ENCODE results near the gene DDX60. TPM values are rescaled to one million over a fixed set of nuclear protein-coding genes. Genes with fewer than 3 reads are reported as not detected.
"Not testable (repeated sequence)": the region's sequence is repeated elsewhere in the genome, so short reads cannot be mapped to it uniquely, and the experiment has no call there.

Gene DDX60
- total and polyA plus RNA-seq, 3 experiments from 2014 or later: 4.9 to 26.7 (median 6.3) TPM

- Histone ChIP-seq H3K4me1 (ENCODE audit: insufficient read depth, low read length) (no peaks in the 10 kb centered on the region), H3K36me3 (ENCODE audit: insufficient read depth, low read length) (no peaks in the 10 kb centered on the region), H3K9me3 (ENCODE audit: low read length) (no peaks in the 10 kb centered on the region), H3K27me3 (ENCODE audit: insufficient read depth, low read length, poor library complexity, severe bottlenecking) (no peaks in the 10 kb centered on the region), H3K27ac (ENCODE audit: low read depth, low read length) (no peak overlapping the region), H3K4me3 (ENCODE audit: low read length) (no peak overlapping the region)
- H3K4me1 Mint-ChIP-seq: no peaks in the 10 kb centered on the region
- H3K36me3 Mint-ChIP-seq: peaks cover 0 to 10% (median 0%) of the 10 kb centered on the region in 3 donors
- H3K27me3 Mint-ChIP-seq: no peaks in the 10 kb centered on the region
- CTCF ChIA-PET: no interaction called here
- H3K27ac Mint-ChIP-seq: no peak overlapping the region
- H3K9me3 Mint-ChIP-seq: peaks cover 6 to 9% (median 8%) of the 10 kb centered on the region in 5 donors
- POLR2A ChIA-PET: no interaction called here
- no peak overlapping the region for H3K4me3 Mint-ChIP-seq
- DNase-seq: no peak
These were observed 18.4 kb upstream of the DDX60 start for GRCh38 chr4:168336837-168337549.

- Mint-ChIP-seq H3K27me3 (peaks cover 0 to 3% of the 10 kb centered on the region in 2 donors), H3K36me3 (peaks cover 0 to 1% (median 0%) of the 10 kb centered on the region in 3 donors), H3K4me3 (no peak overlapping the region), H3K9me3 (peaks cover 0 to 3% (median 0%) of the 10 kb centered on the region in 5 donors), H3K4me1 (no peaks in the 10 kb centered on the region), H3K27ac (no peak overlapping the region)
- H3K4me1 ChIP-seq (ENCODE audit: insufficient read depth, low read length): no peaks in the 10 kb centered on the region
- H3K27ac ChIP-seq (ENCODE audit: low read depth, low read length): no peak overlapping the region
- no peaks in the 10 kb centered on the region for H3K9me3 ChIP-seq (ENCODE audit: low read length)
- H3K36me3 ChIP-seq (ENCODE audit: insufficient read depth, low read length): no peaks in the 10 kb centered on the region
- CTCF ChIA-PET: no interaction called here
- POLR2A ChIA-PET: no interaction called here
- DNase-seq: no peak
- no peaks in the 10 kb centered on the region for H3K27me3 ChIP-seq (ENCODE audit: insufficient read depth, low read length, poor library complexity, severe bottlenecking)
- H3K4me3 ChIP-seq (ENCODE audit: low read length): no peak overlapping the region
These were observed 17.1 kb upstream of the DDX60 start for GRCh38 chr4:168335621-168336020.

- Mint-ChIP-seq H3K27me3 (peaks cover 3 to 11% of the 10 kb centered on the region in 2 donors), H3K36me3 (peaks cover 0 to 1% (median 0%) of the 10 kb centered on the region in 3 donors), H3K9me3 (no peaks in the 10 kb centered on the region), H3K4me3 (no peak overlapping the region), H3K4me1 (no peaks in the 10 kb centered on the region), H3K27ac (no peak overlapping the region)
- ChIA-PET CTCF (no interaction called here), POLR2A (no interaction called here)
- Histone ChIP-seq H3K9me3 (ENCODE audit: low read length) (no peaks in the 10 kb centered on the region), H3K4me1 (ENCODE audit: insufficient read depth, low read length) (no peaks in the 10 kb centered on the region), H3K27me3 (ENCODE audit: insufficient read depth, low read length, poor library complexity, severe bottlenecking) (no peaks in the 10 kb centered on the region), H3K27ac (ENCODE audit: low read depth, low read length) (no peak overlapping the region), H3K36me3 (ENCODE audit: insufficient read depth, low read length) (no peaks in the 10 kb centered on the region), H3K4me3 (ENCODE audit: low read length) (no peak overlapping the region)
- DNase-seq: no peak
These were observed 15.5 kb upstream of the DDX60 start for GRCh38 chr4:168334053-168334452.

- H3K4me3 ChIP-seq (ENCODE audit: low read length); H3K4me1 ChIP-seq (ENCODE audit: insufficient read depth, low read length); H3K27ac ChIP-seq (ENCODE audit: low read depth, low read length); H3K27me3 ChIP-seq (ENCODE audit: insufficient read depth, low read length, poor library complexity, severe bottlenecking); H3K27ac Mint-ChIP-seq; H3K9me3 ChIP-seq (ENCODE audit: low read length); CTCF ChIA-PET; H3K36me3 Mint-ChIP-seq; H3K4me1 Mint-ChIP-seq; H3K36me3 ChIP-seq (ENCODE audit: insufficient read depth, low read length); H3K4me3 Mint-ChIP-seq; DNase-seq; H3K9me3 Mint-ChIP-seq; POLR2A ChIA-PET: not testable (repeated sequence)
- H3K27me3 Mint-ChIP-seq: peaks cover 5 to 11% of the 10 kb centered on the region in 2 donors
These were observed 12.0 kb upstream of the DDX60 start for GRCh38 chr4:168330575-168330974.

GRCh38 chr4:168325591-168325990 is 7.0 kb upstream of the DDX60 start:
- POLR2A ChIA-PET: no interaction called here
- no peak for DNase-seq

GRCh38 chr4:168321006-168321405 is 2.5 kb upstream of the DDX60 start:
- peaks cover 0 to 2% (median 0%) of the 10 kb centered on the region in 5 donors for H3K9me3 Mint-ChIP-seq
- CTCF ChIA-PET: no interaction called here
- no peaks in the 10 kb centered on the region for H3K9me3 ChIP-seq (ENCODE audit: low read length)
- H3K4me3 Mint-ChIP-seq: peak overlapping the region in 1 of 7 donors; percentile 83
- no peak overlapping the region for H3K4me3 ChIP-seq (ENCODE audit: low read length)
- H3K27ac ChIP-seq (ENCODE audit: low read depth, low read length): no peak overlapping the region
- H3K27ac Mint-ChIP-seq: peak overlapping the region in 2 of 8 donors; percentile 5 to 42
- H3K27me3 ChIP-seq (ENCODE audit: insufficient read depth, low read length, poor library complexity, severe bottlenecking): no peaks in the 10 kb centered on the region
- peaks cover 17% of the 10 kb centered on the region for H3K4me1 ChIP-seq (ENCODE audit: insufficient read depth, low read length)
- H3K36me3 Mint-ChIP-seq: peaks cover 0 to 16% (median 3%) of the 10 kb centered on the region in 3 donors
- no peak for DNase-seq
- POLR2A ChIA-PET: no interaction called here
- H3K27me3 Mint-ChIP-seq: no peaks in the 10 kb centered on the region
- H3K4me1 Mint-ChIP-seq: peaks cover 30 to 44% (median 39%) of the 10 kb centered on the region in 3 donors
- H3K36me3 ChIP-seq (ENCODE audit: insufficient read depth, low read length): no peaks in the 10 kb centered on the region

More at GRCh38 chr4:168325591-168325990, 7.0 kb upstream of the DDX60 start:
- Mint-ChIP-seq H3K27ac (no peak overlapping the region), H3K27me3 (peaks cover 2 to 11% of the 10 kb centered on the region in 2 donors), H3K4me3 (no peak overlapping the region), H3K4me1 (peaks cover 0 to 5% (median 0%) of the 10 kb centered on the region in 3 donors), H3K36me3 (peaks cover 0 to 3% (median 0%) of the 10 kb centered on the region in 3 donors), H3K9me3 (no peaks in the 10 kb centered on the region)
- Histone ChIP-seq H3K27me3 (ENCODE audit: insufficient read depth, low read length, poor library complexity, severe bottlenecking) (no peaks in the 10 kb centered on the region), H3K27ac (ENCODE audit: low read depth, low read length) (no peak overlapping the region), H3K36me3 (ENCODE audit: insufficient read depth, low read length) (no peaks in the 10 kb centered on the region), H3K4me3 (ENCODE audit: low read length) (no peak overlapping the region), H3K9me3 (ENCODE audit: low read length) (no peaks in the 10 kb centered on the region), H3K4me1 (ENCODE audit: insufficient read depth, low read length) (no peaks in the 10 kb centered on the region)
- CTCF ChIA-PET: no interaction called here

GRCh38 chr4:168319486-168320019 is 1.0 kb upstream of the DDX60 start:
- peaks cover 38 to 55% (median 51%) of the 10 kb centered on the region in 3 donors for H3K4me1 Mint-ChIP-seq

GRCh38 chr4:168317621-168318020 is 931 bp downstream of the DDX60 start:
- Histone ChIP-seq H3K9me3 (ENCODE audit: low read length) (no peaks in the 10 kb centered on the region), H3K36me3 (ENCODE audit: insufficient read depth, low read length) (no peaks in the 10 kb centered on the region), H3K4me1 (ENCODE audit: insufficient read depth, low read length) (peaks cover 17% of the 10 kb centered on the region), H3K4me3 (ENCODE audit: low read length) (peak overlapping the region; percentile 89), H3K27me3 (ENCODE audit: insufficient read depth, low read length, poor library complexity, severe bottlenecking) (no peaks in the 10 kb centered on the region), H3K27ac (ENCODE audit: low read depth, low read length) (peak overlapping the region; percentile 97)
- Mint-ChIP-seq H3K4me1 (peaks cover 49 to 71% (median 66%) of the 10 kb centered on the region in 3 donors), H3K36me3 (peaks cover 0 to 19% (median 8%) of the 10 kb centered on the region in 3 donors), H3K27ac (peak overlapping the region; percentile 98 to 100 (median 98)), H3K27me3 (no peaks in the 10 kb centered on the region), H3K9me3 (peaks cover 0 to 2% (median 0%) of the 10 kb centered on the region in 5 donors), H3K4me3 (peak overlapping the region; percentile 96 to 99 (median 97))
- POLR2A ChIA-PET: interaction anchor here (0.5 to 2.1 kb wide), 2 partner anchors 10 to 163 kb away, joined by 3 to 12 read pairs; partner anchors contain the start of gene DDX60L
- DNase-seq: no peak
- CTCF ChIA-PET: interaction anchor here (0.8 to 1.4 kb wide), 4 partner anchors 9 to 1710 kb away, joined by 3 to 4 read pairs (median 4); partner anchors contain the start of gene CBR4

More at GRCh38 chr4:168319486-168320019, 1.0 kb upstream of the DDX60 start:
- peaks cover 0 to 17% (median 8%) of the 10 kb centered on the region in 3 donors for H3K36me3 Mint-ChIP-seq
- peaks cover 0 to 2% (median 0%) of the 10 kb centered on the region in 5 donors for H3K9me3 Mint-ChIP-seq
- peaks cover 17% of the 10 kb centered on the region for H3K4me1 ChIP-seq (ENCODE audit: insufficient read depth, low read length)
- H3K27ac Mint-ChIP-seq: peak overlapping the region; percentile 98 to 100 (median 98)
- ChIA-PET POLR2A (interaction anchor here (2.1 kb wide), 1 partner anchor 161 kb away, joined by 12 read pairs; the partner anchor contains the start of gene DDX60L), CTCF (no interaction called here)
- no peaks in the 10 kb centered on the region for H3K27me3 Mint-ChIP-seq
- peak overlapping the region; percentile 96 to 99 (median 97) for H3K4me3 Mint-ChIP-seq
- no peaks in the 10 kb centered on the region for H3K27me3 ChIP-seq (ENCODE audit: insufficient read depth, low read length, poor library complexity, severe bottlenecking)
- no peak overlapping the region for H3K4me3 ChIP-seq (ENCODE audit: low read length)
- no peak for DNase-seq
- H3K9me3 ChIP-seq (ENCODE audit: low read length): no peaks in the 10 kb centered on the region
- no peak overlapping the region for H3K27ac ChIP-seq (ENCODE audit: low read depth, low read length)
- no peaks in the 10 kb centered on the region for H3K36me3 ChIP-seq (ENCODE audit: insufficient read depth, low read length)
